Lung (tissue), 12 donors: Measurements from ENCODE around the gene LDLRAD4. TPM values are rescaled to one million over a fixed set of nuclear protein-coding genes. Genes with fewer than 3 reads are reported as not detected.

Experiments
- ATAC-seq: fragments of 200-7000 bp; cut with Tn5 transposase; one replicate; pipeline ENCODE4 v1.9.1; 2020; ENCODE audit warnings: moderate number of reproducible peaks; ENCODE audit not compliant: insufficient read depth, low FRiP score
- DNase-seq, 3 donors: peaks; one replicate each; pipeline ENCODE4 v3.0.0-alpha.2; 2013 to 2017
- H3K27ac ChIP-seq, 2 donors: one replicate each; pipeline ENCODE4 v1.5.1; 2013; ENCODE audit warnings: mild to moderate bottlenecking in 2 of 2, moderate library complexity in 2 of 2, control low read depth in 1 of 2, inconsistent platforms in 1 of 2, low read depth in 1 of 2, low read length in 1 of 2
- H3K27me3 ChIP-seq, 3 donors: one replicate each; pipeline ENCODE4 v1.5.1; 2013; ENCODE audit warnings: low read length in 2 of 3; ENCODE audit not compliant: control insufficient read depth in 3 of 3, insufficient read depth in 3 of 3
- H3K36me3 ChIP-seq, 4 donors: one replicate each; pipeline ENCODE4 v1.5.1; 2013; ENCODE audit warnings: low read length in 4 of 4, mild to moderate bottlenecking in 1 of 4, moderate library complexity in 1 of 4; ENCODE audit not compliant: control insufficient read depth in 4 of 4, insufficient read depth in 4 of 4
- H3K4me1 ChIP-seq, 5 donors: one replicate each; pipeline ENCODE4 v1.5.1; 2013; ENCODE audit warnings: low read length in 5 of 5, mild to moderate bottlenecking in 2 of 5, moderate library complexity in 1 of 5; ENCODE audit not compliant: control insufficient read depth in 5 of 5, insufficient read depth in 5 of 5
- H3K4me3 ChIP-seq: one replicate; pipeline ENCODE4 v1.5.1; 2013; ENCODE audit warnings: mild to moderate bottlenecking, control low read depth, moderate library complexity
- H3K9ac ChIP-seq, 2 donors: one replicate each; pipeline ENCODE4 v1.5.1; 2013; ENCODE audit warnings: low read length in 2 of 2, control low read depth in 1 of 2; ENCODE audit not compliant: insufficient read depth in 1 of 2
- H3K9me3 ChIP-seq, 4 donors: one replicate each; pipeline ENCODE4 v1.5.1; 2013; ENCODE audit warnings: low read length in 3 of 4, mild to moderate bottlenecking in 1 of 4, moderate library complexity in 1 of 4; ENCODE audit not compliant: control insufficient read depth in 4 of 4, insufficient read depth in 3 of 4
- CTCF ChIP-seq: IDR thresholded peaks from 2 replicates; pipeline ENCODE4 v1.5.1; 2012; ENCODE audit warnings: mild to moderate bottlenecking; ENCODE audit errors: control extremely low read depth, extremely low read depth
- WGBS, 2 donors: extraction: QIAGEN DNeasy Blood & Tissue Kit; methylation state at CpG; one replicate each; pipeline ENCODE4 v1.1.7; 2013; 5-methylcytosine and 5-hydroxymethylcytosine counted together
- polyA plus RNA-seq, 2 donors: library from polyadenylated mRNA; stranded (reverse); fragments of 200-250 nt; gene quantifications; one replicate each; pipeline ENCODE4 v1.2.1, GENCODE V29; 2013
- total RNA-seq, 2 donors: library from RNA; depleted of rRNA in 1 of 2; stranded (reverse); fragments of >200 nt in 1 of 2; gene quantifications; one replicate each; pipeline ENCODE4 v1.2.1, GENCODE V29; 2014 to 2021
- donor health status: control.
- donor health status: control.
- donor health status: Bipolar disorder and iron deficiency.
- donor health status: healthy.
- donor health status: DM: yes; HTN: yes; CAD: no.

Gene LDLRAD4
- total and polyA plus RNA-seq, 4 donors, result 3.2 to 62.4 (median 19.9) TPM

DNA sequence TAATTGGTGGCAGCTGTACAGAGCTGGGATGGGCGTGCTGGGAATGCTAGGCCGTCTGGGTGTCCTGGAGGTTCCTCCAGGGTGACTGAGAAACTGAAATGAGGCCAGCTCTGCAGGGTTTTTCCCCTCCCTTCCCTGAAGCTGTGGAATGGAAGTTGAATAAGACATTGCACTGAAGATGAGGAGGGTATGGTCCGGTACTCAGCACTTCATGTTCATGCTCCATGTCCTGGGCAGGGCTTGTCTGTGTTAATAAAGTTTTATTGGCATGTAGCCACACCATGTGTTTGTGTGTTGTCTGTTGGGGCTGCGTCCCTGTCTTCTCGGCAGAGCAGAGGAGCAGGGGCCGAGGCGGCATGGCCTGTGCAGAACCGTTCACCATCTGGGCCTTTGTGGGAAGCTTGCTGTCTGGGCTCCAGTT is 154.0 kb downstream of the LDLRAD4 start:
- Histone ChIP-seq H3K9ac (no peak overlapping the region), H3K9me3 (no peaks in the 10 kb centered on the region), H3K4me3 (no peak overlapping the region), H3K36me3 (no peaks in the 10 kb centered on the region), H3K4me1 (peaks cover 0 to 6% (median 2%) of the 10 kb centered on the region in 5 donors), H3K27me3 (no peaks in the 10 kb centered on the region), H3K27ac (no peak overlapping the region)
- no peak for TF ChIP-seq CTCF
- WGBS, 2 donors, result 92 to 94% methylated on average over 8 of the region's 8 CpGs
- ATAC-seq (no peak), DNase-seq (no peak)

DNA sequence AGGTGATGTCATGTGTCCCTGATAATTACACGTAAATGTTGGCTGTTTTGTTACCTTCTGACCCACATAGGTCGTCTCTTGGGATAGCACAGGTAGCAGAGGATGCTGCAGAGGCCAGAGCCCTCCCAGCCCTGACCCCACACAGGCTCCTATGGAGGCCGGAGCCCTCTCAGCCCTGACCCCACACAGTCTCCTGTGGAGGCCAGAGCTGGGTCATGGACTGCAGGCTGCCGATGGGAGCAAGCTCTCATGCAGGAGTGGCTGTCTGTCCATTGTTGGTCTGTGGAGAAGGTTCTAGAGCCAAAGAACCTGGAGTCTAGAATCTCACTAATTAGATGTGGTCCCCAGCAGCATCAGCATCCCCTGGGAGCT is 155.5 kb downstream of the LDLRAD4 start:
- DNase-seq, result no peak
- no peak for ATAC-seq
- WGBS, 2 donors, result 87 to 92% methylated on average over 4 of the region's 4 CpGs
- Histone ChIP-seq H3K4me1 (peaks cover 0 to 8% (median 2%) of the 10 kb centered on the region in 5 donors), H3K27me3 (no peaks in the 10 kb centered on the region), H3K27ac (no peak overlapping the region), H3K9ac (no peak overlapping the region), H3K36me3 (no peaks in the 10 kb centered on the region), H3K9me3 (no peaks in the 10 kb centered on the region), H3K4me3 (no peak overlapping the region)
- TF ChIP-seq CTCF, result no peak

GRCh38 chr18:13374468-13375301 is 156.1 kb downstream of the LDLRAD4 start:
- H3K9ac ChIP-seq, result no peak overlapping the region
- WGBS, 2 donors, result 81 to 91% methylated on average over 17 of the region's 17 CpGs
- no peak for ATAC-seq

More at GRCh38 chr18:13374468-13375301, 156.1 kb downstream of the LDLRAD4 start:
- Histone ChIP-seq H3K4me3 (no peak overlapping the region), H3K9me3 (no peaks in the 10 kb centered on the region), H3K4me1 (peaks cover 0 to 8% (median 3%) of the 10 kb centered on the region in 5 donors), H3K27ac (peak overlapping the region in 1 of 2 donors; percentile 28), H3K27me3 (no peaks in the 10 kb centered on the region), H3K36me3 (no peaks in the 10 kb centered on the region)
- peak in 2 of 3 donors; percentile 24 to 43 for DNase-seq
- TF ChIP-seq CTCF, result no peak
